DND-41 (cell line): ENCODE measurements around the gene MBTPS1.

Experiments
- ATAC-seq: fragments of 200-7000 bp; cut with Tn5 transposase; 3 replicates; pipeline ENCODE4 v1.9.1; 2021; ENCODE audit warnings: low read depth; ENCODE audit not compliant: insufficient read depth
- DNase-seq: peaks from one replicate; pipeline ENCODE4 v3.0.0-alpha.2; 2020
- H2AFZ ChIP-seq: 2 replicates; pipeline ENCODE4 v1.6.0; 2012; ENCODE audit warnings: low read depth, low read length
- H3K27ac ChIP-seq: 2 replicates; pipeline ENCODE4 v1.5.1; 2012; ENCODE audit warnings: low read length, inconsistent platforms
- H3K27me3 ChIP-seq: fragments of 200-600 bp; sonication (generic); 2 replicates; pipeline ENCODE4 v1.6.0; 2012; ENCODE audit warnings: low read length, mild to moderate bottlenecking, inconsistent platforms; ENCODE audit not compliant: insufficient read depth, poor library complexity
- H3K36me3 ChIP-seq: 2 replicates; pipeline ENCODE4 v1.5.1; 2012; ENCODE audit warnings: low read length, inconsistent platforms; ENCODE audit not compliant: insufficient read depth
- H3K4me1 ChIP-seq: 2 replicates; pipeline ENCODE4 v1.5.1; 2012; ENCODE audit warnings: mild to moderate bottlenecking, low read length; ENCODE audit not compliant: insufficient read depth
- H3K4me2 ChIP-seq: 2 replicates; pipeline ENCODE4 v1.6.0; 2012; ENCODE audit warnings: mild to moderate bottlenecking, moderate library complexity, low read length, inconsistent platforms; ENCODE audit not compliant: insufficient read depth
- H3K4me3 ChIP-seq, 2 experiments: fragments of 200-600 bp in 1 of 2; shearing (Covaris generic) in 1 of 2; 2 replicates each; pipeline ENCODE4 v1.5.1; 2012 to 2016; ENCODE audit warnings: inconsistent platforms in 2 of 2, low read length in 2 of 2, mild to moderate bottlenecking in 2 of 2, low read depth in 1 of 2, moderate library complexity in 1 of 2
- H3K79me2 ChIP-seq: 2 replicates; pipeline ENCODE4 v1.6.0; 2012; ENCODE audit warnings: low read length, inconsistent platforms; ENCODE audit not compliant: insufficient read depth
- H3K9ac ChIP-seq: 2 replicates; pipeline ENCODE4 v1.6.0; 2012; ENCODE audit warnings: low read depth, mild to moderate bottlenecking, inconsistent platforms, low read length, moderate library complexity
- H3K9me3 ChIP-seq: 2 replicates; pipeline ENCODE4 v1.5.1; 2012; ENCODE audit warnings: low read length, moderate library complexity, mild to moderate bottlenecking, inconsistent platforms; ENCODE audit not compliant: insufficient read depth, severe bottlenecking
- H4K20me1 ChIP-seq: 2 replicates; pipeline ENCODE4 v1.6.0; 2012; ENCODE audit warnings: low read length; ENCODE audit not compliant: insufficient read depth
- EZH2 ChIP-seq: IDR thresholded peaks from 3 replicates; pipeline ENCODE4 v1.6.1; 2012; ENCODE audit warnings: borderline replicate concordance, low read depth, mild to moderate bottlenecking, moderate library complexity, low read length, inconsistent platforms; ENCODE audit not compliant: severe bottlenecking
- TF ChIP-seq, protein P1 (sequence below): IDR thresholded peaks from 2 replicates; pipeline ENCODE4 v1.5.1; 2012; ENCODE audit warnings: borderline replicate concordance, low read length, moderate library complexity, mild to moderate bottlenecking; ENCODE audit not compliant: poor library complexity, severe bottlenecking; ENCODE audit errors: extremely low read depth

Gene MBTPS1

DNA sequence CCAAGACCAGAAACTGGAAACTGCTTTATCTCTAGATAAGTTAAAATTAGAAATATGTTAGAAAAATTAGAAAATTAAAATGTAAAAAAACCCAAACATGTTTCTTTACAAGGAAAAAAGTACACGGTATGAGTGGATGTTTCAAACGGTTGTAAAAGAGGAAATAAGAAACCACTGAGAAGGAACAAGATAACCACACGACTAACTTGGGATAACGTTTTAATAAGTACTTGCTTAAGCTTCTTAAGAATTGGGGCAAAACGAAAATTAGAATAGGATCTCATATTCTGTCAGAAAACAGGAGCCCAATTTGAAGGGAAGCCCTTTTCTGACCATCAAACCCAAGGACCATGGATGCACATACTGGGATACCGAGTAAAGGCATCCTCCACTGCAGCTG lies 31.0 kb downstream of the MBTPS1 start:
- Histone ChIP-seq H3K4me3 (peak overlapping the region in 1 of 2 experiments; percentile 49; a peak in 2 of 4 replicates), H3K9ac (peak overlapping the region; percentile 60), H3K36me3 (peaks cover 80% of the 10 kb centered on the region), H3K27ac (peak overlapping the region; percentile 99), H3K27me3 (no peaks in the 10 kb centered on the region), H4K20me1 (no peaks in the 10 kb centered on the region), H3K4me1 (peaks cover 64% of the 10 kb centered on the region), H3K79me2 (peaks cover 58% of the 10 kb centered on the region), H3K4me2 (peak overlapping the region; percentile 77), H2AFZ (no peak overlapping the region), H3K9me3 (no peaks in the 10 kb centered on the region)
- ATAC-seq (no peak), DNase-seq (no peak)
- TF ChIP-seq, protein P1, sequence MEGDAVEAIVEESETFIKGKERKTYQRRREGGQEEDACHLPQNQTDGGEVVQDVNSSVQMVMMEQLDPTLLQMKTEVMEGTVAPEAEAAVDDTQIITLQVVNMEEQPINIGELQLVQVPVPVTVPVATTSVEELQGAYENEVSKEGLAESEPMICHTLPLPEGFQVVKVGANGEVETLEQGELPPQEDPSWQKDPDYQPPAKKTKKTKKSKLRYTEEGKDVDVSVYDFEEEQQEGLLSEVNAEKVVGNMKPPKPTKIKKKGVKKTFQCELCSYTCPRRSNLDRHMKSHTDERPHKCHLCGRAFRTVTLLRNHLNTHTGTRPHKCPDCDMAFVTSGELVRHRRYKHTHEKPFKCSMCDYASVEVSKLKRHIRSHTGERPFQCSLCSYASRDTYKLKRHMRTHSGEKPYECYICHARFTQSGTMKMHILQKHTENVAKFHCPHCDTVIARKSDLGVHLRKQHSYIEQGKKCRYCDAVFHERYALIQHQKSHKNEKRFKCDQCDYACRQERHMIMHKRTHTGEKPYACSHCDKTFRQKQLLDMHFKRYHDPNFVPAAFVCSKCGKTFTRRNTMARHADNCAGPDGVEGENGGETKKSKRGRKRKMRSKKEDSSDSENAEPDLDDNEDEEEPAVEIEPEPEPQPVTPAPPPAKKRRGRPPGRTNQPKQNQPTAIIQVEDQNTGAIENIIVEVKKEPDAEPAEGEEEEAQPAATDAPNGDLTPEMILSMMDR, result no peak
- TF ChIP-seq EZH2, result no peak

- peaks cover 81% of the 10 kb centered on the region for H3K36me3 ChIP-seq
- H4K20me1 ChIP-seq, result no peaks in the 10 kb centered on the region
- ATAC-seq (no peak), DNase-seq (no peak)
- no peaks in the 10 kb centered on the region for H3K27me3 ChIP-seq
- H2AFZ ChIP-seq, result no peak overlapping the region
- peaks cover 59% of the 10 kb centered on the region for H3K4me1 ChIP-seq
- peak overlapping the region; percentile 60 for H3K9ac ChIP-seq
- peaks cover 62% of the 10 kb centered on the region for H3K79me2 ChIP-seq
- peak overlapping the region; percentile 77 for H3K4me2 ChIP-seq
- H3K27ac ChIP-seq, result peak overlapping the region; percentile 99
- H3K4me3 ChIP-seq, result no peak overlapping the region
- H3K9me3 ChIP-seq, result no peaks in the 10 kb centered on the region
- TF ChIP-seq, protein P1, result no peak
- TF ChIP-seq EZH2, result no peak
These were observed 31.5 kb downstream of the MBTPS1 start for GRCh38 chr16:84085271-84085667.

GRCh38 chr16:84084570-84085270 lies 32.0 kb downstream of the MBTPS1 start:
- peak overlapping the region; percentile 99 for H3K27ac ChIP-seq
- peaks cover 66% of the 10 kb centered on the region for H3K79me2 ChIP-seq
- DNase-seq, result peak; percentile 75
- peak; percentile 59 for ATAC-seq
- no peaks in the 10 kb centered on the region for H3K27me3 ChIP-seq
- H3K9ac ChIP-seq, result peak overlapping the region; percentile 60
- H3K9me3 ChIP-seq, result no peaks in the 10 kb centered on the region
- H2AFZ ChIP-seq, result no peak overlapping the region
- peaks cover 82% of the 10 kb centered on the region for H3K36me3 ChIP-seq
- peaks cover 54% of the 10 kb centered on the region for H3K4me1 ChIP-seq
- no peaks in the 10 kb centered on the region for H4K20me1 ChIP-seq
- H3K4me2 ChIP-seq, result no peak overlapping the region
- no peak for TF ChIP-seq EZH2
- TF ChIP-seq, protein P1, result peak; percentile 90
- H3K4me3 ChIP-seq, result no peak overlapping the region
